Activated CD4-positive, alpha-beta T cell treated with anti-CD3 and anti-CD28 coated beads for 24 hours (primary cell): ENCODE measurements around the gene JAG1.

Experiments
- DNase-seq, 2 donors: peaks; one replicate each; pipeline ENCODE4 v3.0.0-alpha.2; 2020; ENCODE audit warnings: low read depth in 2 of 2

Gene JAG1

DNA sequence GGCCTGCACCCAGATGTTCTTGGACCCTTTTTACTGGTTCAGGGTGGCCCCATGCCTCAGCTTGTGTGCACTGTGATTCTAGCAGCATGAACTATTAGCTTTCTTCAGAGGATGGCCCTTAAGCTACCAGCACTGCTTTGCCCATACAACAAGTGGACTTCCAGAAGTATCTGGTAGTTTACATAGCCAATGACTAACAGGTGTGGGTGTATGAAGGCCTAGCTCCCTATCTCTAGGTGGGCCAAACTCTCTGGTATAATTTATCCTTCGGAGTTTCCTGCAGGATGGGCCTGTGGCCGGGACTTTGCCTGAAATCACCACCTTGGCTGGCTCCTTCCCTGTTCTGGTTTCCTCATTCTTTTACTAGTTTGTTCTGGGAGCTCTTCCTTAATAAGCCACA, 26.1 kb upstream of the JAG1 start:
- DNase-seq = no peak

DNA sequence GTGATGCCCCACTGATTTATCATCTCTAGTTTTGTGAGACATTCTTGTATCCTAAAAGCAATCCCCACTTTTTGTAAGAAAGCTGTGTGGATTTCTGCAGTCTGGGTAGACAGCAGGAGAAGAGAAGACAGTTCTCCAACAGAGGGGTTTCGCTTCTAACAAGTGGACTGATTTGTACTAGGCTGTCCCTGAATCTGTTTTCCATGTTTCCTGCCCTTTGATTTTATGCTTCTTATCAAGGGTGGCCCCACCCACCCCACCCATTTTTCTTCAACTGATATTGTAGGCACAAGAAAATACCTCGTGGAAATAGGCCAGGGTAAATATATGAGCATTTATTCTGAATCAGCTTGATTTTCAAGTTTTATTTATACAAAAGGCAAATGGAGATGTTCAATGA, 25.7 kb upstream of the JAG1 start:
- DNase-seq = no peak

- DNase-seq = no peak
Observed at GRCh38 chr20:10696650-10697049, 22.9 kb upstream of the JAG1 start.

- DNase-seq = no peak
Observed at GRCh38 chr20:10689385-10689784, 15.6 kb upstream of the JAG1 start.

- no peak for DNase-seq
Observed at GRCh38 chr20:10687895-10688294, 14.1 kb upstream of the JAG1 start.

DNA sequence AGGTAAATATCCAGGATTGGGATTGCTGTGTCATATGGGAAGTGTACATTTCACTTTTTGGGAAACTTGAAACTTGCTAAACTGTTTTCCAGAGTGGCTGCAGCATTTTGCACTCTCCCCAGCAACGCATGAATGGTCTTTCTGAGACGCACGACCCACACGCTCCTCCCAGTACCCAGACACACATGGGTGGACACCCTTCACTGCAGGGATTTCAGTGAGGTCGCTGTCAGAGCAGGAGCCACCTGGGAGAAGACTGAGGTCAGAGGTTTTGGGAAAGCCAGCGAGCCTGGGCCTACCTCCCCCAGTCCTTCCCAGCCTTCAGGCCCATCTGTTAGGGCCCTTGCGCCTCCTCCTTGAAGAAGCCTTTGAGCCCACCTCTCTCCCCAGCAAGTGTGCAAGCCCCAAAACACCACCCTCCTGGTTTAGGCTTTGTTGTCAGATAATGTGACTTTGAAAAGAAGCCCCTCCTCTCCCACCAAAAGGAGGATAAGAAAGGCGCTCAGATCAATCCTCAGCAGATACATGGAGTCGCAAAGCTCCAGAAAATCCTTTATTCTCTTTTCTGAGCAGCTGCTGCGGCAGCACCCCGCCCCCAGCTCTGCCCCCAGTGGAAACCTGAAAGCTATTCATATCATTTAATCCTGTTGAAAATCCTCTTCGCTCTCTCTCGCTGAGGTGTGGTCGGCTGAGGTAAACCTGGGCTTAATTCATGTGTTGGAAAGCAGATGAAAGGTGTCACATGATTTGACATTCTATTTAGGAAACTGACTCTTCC, 12.7 kb upstream of the JAG1 start:
- DNase-seq = no peak

- no peak for DNase-seq
Observed at GRCh38 chr20:10683537-10683936, 9.7 kb upstream of the JAG1 start.

- DNase-seq = no peak
Observed at GRCh38 chr20:10682939-10683338, 9.1 kb upstream of the JAG1 start.

DNA sequence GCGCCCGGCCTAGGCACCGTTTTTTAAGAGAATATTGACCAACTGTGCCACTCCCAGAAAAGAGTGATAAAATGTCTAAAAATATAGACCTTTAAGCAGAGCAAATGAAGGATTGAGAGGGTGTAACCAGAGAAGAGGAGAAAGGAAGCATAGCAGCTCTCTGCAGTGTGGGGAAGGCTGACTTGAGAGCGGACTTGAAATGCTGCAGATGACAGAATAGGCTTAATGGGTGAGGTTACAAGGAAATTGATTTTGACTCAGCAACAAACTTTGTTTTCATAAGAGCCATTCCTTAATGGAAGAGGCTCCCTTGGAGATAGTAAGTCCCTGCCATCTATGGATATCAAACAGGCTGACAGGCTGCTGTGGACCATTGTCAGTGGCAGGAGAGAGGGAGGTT, 7.7 kb upstream of the JAG1 start:
- no peak for DNase-seq

DNA sequence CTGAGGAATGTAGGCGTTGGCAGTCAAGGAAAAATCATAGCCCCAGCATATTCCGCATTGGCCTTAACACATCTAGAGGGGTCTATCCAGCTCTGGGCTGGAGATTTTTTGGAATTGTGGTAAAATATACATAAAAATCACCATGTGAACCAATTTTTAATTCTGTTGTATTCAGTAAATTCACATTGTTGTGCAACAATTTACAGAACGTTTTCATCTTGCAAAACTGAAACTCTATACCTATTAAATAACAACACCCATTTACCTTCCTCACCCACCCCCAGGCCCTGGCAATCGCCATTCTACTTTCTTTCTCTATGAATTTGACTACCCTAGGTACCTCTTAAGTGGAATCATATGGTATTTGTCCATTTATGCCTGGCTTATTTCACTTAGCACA, 6.8 kb upstream of the JAG1 start:
- DNase-seq = no peak

DNA sequence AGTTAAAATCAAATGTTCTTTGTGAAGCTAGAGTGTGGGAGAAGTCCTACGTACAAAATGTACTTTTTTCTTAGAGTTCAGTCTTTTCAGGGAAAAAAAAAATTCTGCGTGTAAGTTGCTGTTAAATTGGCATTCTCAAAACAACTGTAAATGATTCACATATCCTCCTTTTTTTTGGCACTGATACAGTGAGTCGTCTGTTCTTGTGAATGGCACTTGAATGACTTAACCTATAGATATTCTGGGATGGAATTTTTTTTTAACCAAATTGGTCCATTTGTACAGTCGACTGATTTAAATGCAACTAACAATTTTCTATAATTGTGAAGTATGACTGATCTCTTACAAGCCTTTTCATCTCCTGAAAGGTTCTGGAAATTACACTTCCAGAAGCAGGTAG, 5.5 kb upstream of the JAG1 start:
- no peak for DNase-seq

DNA sequence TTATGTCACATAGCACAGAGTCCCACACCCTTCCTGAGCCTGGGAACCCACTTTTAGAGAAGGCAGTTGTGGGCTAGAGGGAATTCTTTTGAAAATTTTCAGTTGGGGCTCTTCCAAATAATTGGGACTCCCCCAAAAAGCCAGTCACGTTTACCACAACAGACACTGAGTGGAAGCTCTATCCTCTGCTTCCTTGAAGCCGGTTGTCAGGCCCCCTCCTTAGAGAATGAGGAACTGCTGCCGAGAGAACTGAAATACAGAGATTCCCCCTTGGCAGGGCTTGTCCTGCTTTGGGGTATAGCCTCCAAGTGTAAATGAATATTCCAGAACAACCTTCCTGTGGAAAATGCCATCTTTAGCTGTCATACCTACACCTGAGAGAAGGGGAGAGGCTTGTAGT, 2.7 kb upstream of the JAG1 start:
- no peak for DNase-seq

DNA sequence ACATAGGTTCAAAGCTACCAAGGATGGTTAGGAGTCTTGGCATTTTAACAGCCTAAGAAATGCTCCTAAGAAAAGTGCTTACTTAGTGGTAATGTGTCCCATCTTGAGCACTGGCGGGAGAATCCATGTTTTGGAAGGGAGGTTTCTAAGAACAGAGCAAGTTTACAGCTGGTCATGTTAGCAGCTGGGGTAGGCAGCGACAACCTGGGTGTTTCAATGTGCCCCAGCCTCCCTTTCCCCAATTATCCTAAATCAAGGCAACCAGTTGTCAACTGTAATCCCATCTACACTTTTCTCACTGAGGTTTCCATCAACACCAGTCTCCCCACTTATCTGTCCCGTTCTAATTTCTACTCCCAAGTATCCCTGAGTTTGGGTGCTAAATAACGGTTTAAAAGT, 1.6 kb upstream of the JAG1 start:
- no peak for DNase-seq

DNA sequence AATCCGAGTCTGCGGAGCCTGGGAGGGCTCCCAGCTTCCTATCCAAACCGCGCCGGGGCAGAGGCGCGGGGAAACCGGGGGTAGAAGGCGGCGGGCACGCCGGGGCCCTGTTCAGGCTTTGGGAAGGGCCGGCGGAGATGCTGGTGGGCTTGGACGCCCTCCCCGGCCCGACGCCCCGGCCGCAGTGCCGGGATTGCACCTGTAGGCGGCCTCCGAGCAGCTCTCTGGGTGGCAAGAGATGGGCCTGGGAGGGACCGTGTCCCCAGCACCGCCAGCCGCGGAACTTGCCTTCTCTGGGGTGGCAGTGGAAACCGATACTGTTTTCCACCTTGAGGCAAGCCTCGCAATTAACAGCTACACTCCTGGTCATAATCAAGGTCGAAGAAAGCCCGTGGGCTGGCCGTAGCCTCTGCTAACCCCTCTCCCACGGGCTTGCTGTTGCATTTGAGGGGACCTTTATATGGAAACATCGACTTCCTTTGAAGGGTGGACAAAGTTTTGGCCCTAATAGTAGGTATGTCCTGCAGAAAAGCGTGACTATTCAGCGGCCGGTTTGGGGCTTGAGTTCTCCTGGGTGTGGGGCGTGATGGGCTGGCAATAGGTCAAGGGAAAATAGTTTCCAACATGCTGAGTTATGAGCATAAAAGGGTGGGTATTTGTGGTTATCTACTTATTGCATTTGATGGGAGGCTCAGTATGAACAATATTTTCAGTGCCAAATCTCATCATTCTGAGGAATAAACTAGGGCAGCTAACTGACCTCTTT, 1.1 kb upstream of the JAG1 start:
- DNase-seq = no peak

- DNase-seq = no peak
Observed at GRCh38 chr20:10673176-10673841, 490 bp downstream of the JAG1 start.

DNA sequence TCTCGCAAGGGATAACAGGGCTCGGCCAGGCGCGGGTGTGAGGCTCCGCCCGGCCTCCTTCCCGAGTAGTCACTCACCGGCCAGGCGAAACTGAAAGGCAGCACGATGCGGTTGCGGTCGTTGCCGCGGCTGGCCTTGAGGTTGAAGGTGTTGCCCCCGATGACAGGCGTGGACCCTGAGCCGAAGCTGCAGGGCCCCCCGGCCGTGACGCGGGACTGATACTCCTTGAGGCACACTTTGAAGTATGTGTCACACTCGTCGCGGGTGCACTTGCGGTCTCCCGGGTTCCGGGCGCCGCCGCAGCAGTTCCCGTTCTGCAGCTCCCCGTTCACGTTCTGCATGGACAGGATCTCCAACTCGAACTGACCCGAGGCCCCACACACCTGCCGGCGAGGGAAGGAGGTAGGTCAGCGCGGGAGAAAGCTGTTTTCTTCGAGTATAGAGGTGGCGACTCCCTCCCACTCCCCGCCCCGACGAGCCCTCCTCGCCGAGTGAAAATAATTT, 1.1 kb downstream of the JAG1 start:
- DNase-seq = no peak

DNA sequence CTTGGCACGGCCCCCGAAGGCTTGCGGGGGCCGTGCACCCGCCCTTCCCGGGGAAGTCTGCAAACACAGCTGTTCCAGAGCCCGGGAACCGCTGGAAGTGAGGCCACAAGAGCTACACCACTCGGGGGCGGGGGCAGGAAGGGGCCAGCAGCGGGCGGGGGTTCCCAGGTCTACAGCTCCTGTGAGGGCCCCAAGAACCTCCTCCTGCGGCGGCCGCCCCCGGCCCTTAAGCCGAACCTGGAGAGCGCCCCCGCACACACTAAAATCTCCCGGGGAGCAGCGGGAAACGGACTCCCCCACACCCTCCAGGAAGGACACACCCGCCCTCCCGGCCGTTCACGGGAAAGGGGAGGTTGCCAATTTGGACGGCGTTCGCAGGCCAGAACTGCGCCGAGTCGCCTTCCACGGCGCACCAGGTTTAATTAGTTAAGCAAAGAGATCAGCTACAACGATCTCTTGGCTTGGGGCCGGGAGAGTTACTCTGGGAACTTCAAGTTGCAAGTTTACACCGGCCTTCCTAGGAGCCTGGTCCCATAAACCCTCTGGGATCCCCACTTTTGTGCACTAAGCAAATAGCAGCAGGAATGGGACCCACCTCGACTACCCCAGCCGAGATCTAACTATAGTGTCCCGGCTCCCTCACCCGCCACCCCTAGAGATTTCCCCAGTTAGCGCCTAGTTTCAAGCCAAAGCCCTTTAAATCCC, 1.7 kb downstream of the JAG1 start:
- no peak for DNase-seq

- no peak for DNase-seq
Observed at GRCh38 chr20:10671221-10671918, 2.4 kb downstream of the JAG1 start.

DNA sequence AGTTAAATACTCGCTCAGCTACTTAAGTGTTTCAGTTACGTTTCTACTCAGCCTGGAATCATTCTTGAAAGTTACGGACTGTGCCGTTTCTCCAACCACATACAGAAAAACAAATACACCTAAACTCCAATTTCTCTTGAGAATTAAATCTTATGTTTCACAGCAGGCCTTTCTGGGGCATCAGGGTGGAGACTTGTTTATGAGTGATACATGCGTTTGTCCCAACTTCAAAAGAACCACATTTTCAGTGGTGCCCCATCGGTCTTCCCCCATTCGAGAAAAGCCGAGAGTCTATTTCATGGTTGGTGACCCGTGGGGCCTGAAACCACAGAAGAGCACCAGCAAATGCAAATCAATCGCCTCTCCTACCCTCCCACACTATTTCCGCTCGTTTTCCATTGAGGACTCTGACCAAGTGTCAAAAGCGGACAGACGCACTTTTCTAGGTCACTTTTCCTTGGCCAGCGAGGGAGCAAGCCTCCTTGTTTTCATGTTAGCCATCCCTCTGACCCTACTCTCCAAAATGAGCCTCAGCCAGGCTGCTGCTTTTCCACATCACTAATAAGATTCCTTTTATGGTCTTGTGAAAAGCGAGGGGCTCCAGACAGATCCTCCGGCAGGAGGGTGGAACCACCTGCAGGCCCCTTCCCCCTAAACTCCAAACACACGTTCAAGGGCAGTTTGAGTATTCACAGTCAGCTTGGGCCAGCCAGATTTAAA, 3.1 kb downstream of the JAG1 start:
- DNase-seq = no peak

- DNase-seq = no peak
Observed at GRCh38 chr20:10669843-10670446, 3.9 kb downstream of the JAG1 start.
